Activated naive CD8-positive, alpha-beta T cell treated with anti-CD3 and anti-CD28 coated beads, Interleukin-2, amount 50 U/mL, for 16 hours (primary cell): Measurements from ENCODE around the gene HSF2BP.
"Not testable (repeated sequence)": the region's sequence is repeated elsewhere in the genome, so short reads cannot be mapped to it uniquely, and the experiment has no call there.

Experiments
- DNase-seq: peaks from one replicate; pipeline ENCODE4 v3.0.0-alpha.2; 2020; ENCODE audit warnings: low read depth, low spot score

HSF2BP gene

GRCh38 chr21:43687566-43688399 is 28.5 kb upstream of the HSF2BP start:
- no peak for DNase-seq

- DNase-seq = no peak
Measured at GRCh38 chr21:43686811-43687565, 27.7 kb upstream of the HSF2BP start.

DNA sequence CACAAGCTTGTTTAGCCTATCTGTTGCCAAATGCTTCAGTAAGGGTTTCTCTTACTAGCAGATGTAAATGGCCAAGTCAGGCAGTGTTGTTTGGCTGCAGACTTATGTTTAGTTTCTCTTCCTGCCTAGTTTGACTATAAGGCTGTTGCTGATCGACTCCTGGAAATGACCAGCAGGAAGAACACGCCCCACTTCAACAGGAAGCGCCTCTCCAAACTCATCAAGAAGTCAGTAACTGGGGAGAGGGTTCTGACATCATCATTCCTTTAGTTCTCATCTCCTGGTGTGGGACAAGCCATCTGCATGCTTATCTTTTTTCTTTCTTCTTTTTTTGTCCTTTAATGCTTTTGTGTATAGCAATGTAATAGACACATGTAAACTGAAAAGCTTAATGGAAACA is 25.1 kb upstream of the HSF2BP start:
- no peak for DNase-seq

DNA sequence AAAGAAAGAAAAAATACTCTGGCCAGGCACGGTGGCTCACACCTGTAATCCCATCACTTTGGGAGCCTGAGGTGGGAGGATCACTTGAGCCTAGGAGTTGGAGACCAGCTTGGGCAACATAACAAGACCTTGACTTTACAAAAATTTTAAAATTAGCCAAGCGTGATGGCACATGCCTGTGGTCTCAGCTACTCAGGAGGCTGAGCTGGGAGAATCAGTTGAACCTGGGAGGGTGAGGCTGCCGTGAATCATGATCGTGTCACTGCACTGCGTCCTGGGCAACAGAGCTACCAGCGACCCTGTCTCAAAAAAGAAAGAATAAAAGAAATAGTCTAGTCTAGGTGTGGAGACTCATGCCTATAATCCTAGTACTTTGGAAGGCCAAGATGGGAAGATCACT is 22.4 kb upstream of the HSF2BP start:
- DNase-seq = no peak

- not testable (repeated sequence) for DNase-seq
Measured at GRCh38 chr21:43680421-43680820, 21.1 kb upstream of the HSF2BP start.

- no peak for DNase-seq
Measured at GRCh38 chr21:43679951-43680350, 20.7 kb upstream of the HSF2BP start.

DNA sequence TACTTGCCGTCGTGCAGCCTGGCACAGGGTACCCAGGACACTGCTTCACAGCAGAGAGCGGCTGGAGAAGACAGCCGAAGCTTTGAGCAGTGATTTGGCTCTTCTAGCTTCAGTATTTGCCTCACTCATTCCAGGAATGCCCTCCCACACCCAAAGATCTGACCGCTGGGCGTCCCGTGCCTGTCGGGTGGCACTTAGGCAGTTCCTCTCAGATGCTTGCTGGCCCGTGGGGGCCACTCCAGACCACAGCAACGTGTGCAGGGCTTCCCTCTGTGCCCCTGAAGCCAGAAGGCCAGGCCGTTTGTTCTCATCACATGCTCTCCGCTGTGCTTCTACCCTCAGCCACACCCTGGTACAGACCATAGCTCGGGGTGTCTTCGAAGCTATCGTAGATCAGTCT is 17.1 kb upstream of the HSF2BP start:
- no peak for DNase-seq

- no peak for DNase-seq
Measured at GRCh38 chr21:43675871-43676270, 16.6 kb upstream of the HSF2BP start.

DNA sequence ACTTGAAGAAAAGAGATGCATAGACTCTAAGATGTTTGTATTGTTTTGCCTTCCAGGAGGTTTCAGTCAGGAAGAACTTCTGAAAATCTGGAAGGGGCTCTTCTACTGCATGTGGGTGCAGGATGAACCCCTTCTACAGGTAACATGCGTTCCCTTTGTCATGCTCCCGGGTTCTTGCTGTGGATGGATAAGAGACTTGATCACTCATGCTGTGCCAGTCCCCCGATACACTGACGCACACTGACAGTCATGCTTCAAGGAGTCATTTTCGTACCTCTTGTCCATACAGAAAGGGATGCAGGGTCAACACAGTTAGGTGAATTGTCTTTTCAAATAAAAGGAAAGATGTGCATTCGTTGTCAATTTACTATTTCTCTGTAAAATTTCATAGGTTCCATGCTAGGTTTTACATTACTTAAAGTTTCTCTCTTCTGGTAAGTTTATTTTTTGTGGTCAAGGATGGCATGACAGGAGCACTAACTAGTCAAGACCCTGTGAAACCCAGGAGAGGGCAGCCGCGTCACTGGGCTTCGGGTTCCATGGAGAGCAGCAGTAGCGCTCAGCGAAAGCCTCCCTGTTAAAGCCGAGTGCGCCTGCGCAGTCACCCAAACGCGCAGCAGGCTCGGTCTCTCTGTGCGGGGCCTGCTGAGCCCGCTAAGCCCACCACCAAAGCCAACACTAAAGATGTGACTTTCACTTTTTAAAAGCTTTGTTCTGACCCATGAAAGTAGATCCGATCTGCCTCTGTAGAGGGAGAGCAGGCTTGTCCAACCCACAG is 10.7 kb upstream of the HSF2BP start:
- DNase-seq = no peak

- no peak for DNase-seq
Measured at GRCh38 chr21:43667191-43667904, 8.1 kb upstream of the HSF2BP start.

DNA sequence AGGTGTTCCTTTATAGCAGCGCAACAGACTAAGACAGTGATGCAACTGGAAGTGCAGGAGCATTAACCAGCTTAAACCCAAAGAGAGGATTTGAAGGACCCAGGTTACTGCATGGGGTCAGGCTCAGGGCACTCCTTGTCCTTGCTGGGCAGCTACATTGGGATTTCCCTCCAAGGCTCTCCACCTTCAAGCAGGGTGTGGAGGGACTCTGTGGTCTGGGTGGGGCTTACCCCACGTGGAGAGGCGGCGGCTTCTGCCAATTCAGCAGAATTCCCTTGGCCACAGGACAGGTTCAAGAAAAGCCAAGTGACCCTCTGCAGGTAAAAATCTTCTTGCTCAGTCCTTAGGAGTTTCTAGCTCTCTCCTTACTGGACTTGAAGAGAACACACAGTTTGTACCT is 6.6 kb upstream of the HSF2BP start:
- no peak for DNase-seq

GRCh38 chr21:43664358-43664757 is 5.1 kb upstream of the HSF2BP start:
- no peak for DNase-seq

DNA sequence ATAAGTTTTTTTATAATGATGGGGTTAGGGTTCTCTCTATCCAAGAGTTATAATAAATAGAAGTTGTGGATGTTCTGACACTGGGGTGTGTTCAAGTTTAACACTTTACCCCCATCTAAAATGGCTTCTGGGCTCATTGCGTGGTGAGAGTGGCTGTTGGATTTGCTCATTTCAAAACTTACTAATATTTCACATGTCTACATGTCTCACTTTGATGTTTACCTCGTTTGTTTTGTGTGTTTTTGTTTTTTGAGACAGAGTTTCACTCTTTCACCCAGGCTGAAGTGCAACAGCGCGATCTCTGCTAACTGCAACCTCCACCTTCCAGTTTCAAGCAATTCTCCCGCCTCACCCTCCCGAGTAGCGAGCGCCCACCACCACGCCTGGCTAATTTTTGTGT is 3.7 kb upstream of the HSF2BP start:
- no peak for DNase-seq

DNA sequence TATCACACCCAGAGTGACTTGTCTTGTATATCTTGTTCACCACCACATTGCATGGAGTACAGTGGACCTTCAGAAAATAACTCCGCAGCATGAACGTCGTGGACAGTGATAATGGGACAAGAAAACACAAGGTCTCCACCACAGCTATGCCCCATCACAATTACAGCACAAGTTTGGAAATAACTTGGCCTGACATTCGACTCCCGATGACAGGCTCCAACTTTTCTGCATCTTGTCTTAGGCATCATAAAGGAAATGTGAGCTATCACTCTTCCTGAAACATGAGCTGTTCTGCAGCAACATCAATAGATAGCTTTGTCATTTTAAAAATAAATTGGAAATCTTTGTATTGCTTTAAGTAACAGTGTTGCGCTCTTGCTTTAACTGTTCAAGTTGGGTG is 3.0 kb upstream of the HSF2BP start:
- DNase-seq = no peak

- DNase-seq = no peak
Measured at GRCh38 chr21:43658769-43659135, 536 bp downstream of the HSF2BP start.

DNA sequence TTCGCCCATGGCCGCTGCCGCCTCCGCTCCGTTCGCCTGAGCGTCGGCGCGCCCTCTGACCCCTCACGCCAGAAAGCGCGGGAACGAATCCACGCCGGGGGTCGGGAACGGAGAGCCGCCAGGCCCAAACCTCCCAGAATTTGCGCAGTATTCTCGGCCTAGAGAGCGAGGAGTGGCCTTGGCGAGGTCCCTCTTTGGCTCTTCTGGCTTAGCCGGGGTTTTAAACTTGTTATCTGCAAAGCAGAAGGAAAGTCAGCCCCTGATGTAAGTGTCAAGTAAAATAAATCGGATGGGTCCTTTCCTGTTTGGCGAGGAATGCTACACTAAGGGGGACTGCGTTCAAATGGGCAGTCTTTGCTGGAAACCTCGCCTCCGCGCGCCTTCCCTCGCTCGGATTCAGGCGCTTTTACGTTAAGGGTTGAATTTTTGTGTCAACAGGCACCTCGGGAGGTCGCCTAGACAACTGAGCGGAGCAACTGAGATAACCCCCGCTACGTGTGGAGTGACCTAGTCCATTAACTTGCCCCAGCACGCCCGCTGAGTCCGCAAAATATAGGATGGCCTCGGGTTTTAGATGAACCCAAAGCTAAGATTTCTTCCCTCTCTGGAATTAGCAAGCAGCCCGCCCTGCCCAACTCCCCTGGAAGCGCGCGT is 1.1 kb downstream of the HSF2BP start:
- DNase-seq = no peak

DNA sequence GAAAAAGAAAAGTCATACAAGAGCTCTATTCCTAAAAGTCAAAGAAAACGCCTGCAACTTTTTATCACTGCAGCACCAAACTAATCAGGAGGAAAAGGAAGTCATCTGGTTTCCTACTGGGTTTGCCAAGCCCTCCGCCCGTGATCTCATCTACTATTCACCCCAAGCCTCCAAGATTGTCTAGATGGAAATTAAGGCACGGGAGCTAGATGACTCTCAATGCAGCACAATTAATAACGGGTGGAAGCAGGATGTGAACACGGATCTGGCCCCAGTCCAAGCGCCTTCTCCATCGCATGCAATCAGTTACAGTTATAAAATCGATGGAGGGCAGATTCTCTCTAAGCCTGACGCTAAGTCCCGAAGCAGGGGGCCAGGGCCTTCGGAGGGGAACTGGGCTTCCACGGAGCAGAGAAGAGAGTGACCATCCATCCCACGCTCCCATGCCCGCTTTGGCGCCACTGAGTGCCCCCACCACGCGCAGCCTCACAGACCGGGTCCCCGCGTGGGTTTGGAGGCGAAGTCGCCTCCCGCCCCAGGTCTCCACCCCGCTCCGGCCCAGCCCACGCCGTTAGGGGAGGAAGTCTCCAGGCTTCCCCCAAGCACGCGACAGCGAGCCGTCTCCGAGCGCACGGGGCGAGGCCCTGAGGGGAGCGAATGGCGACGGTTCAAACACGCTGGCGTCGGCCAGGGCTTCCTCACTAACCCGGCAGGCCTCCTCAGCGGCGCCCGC is 1.8 kb downstream of the HSF2BP start:
- no peak for DNase-seq

DNA sequence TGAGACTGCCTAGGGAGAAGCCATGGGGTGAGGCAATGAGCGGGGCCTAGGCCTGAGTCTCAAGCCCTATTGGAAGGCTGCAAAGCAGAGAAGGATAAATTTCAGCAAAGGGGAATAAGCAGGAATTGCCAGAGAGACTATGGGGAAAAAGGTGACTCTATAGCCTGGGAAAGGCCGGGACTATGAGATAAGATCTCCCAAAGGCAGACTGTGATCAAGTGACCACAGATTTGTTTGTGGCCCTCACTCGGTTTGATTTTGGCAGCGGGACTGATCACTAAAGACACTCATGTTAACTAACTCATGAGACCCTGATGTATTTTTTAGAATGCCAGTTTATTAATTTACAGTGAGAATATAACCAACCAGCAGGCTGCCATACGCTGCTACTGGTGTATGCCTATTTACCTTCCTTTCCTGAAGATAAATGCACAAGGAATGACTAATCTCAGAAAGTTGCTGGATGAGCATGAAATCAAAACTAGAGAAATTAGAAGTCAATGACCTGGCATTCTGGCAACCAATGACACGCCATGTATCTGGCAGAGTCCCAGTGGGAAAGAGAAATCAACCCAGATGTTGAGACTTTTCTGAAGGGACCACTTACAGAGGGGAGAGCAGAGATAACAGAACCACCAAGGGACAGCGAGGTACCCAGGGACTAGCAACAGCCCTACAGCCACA is 4.3 kb downstream of the HSF2BP start:
- DNase-seq = no peak

DNA sequence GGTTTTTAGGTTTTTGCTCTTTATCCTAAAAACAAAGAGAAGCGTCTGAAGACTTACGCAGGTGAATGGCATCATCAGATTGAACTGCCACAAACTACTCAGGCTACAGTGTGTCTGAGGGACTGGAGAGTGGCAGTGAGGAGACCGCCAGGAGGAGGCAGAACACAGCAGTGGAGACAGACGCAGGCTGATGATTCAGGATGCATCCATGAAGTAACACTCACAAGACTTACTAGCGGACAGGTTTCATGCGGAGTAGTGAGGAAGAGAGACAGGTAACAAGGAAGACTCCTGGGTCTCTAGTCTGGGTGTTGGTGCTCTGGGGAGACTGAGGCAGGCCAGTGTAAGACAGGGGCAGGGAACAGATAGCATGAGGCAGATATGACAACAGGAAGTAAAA is 5.7 kb downstream of the HSF2BP start:
- DNase-seq = no peak

GRCh38 chr21:43652616-43653015 is 6.7 kb downstream of the HSF2BP start:
- no peak for DNase-seq
